Glomerular endothelial cell (primary cell): ENCODE results near the gene CDH23. TPM values are rescaled to one million over a fixed set of nuclear protein-coding genes. Genes with fewer than 3 reads are reported as not detected.

Experiments used
- DNase-seq: peaks from one replicate; pipeline ENCODE4 v3.0.0-alpha.2; 2011; ENCODE audit warnings: low read depth, low spot score; ENCODE audit errors: extremely low read depth
- total RNA-seq: library from RNA; depleted of rRNA; stranded (reverse); fragments of >200 nt; gene quantifications from 2 replicates; pipeline ENCODE4 v1.2.3, GENCODE V29; 2015

CDH23 gene
- total RNA-seq, 1 donor from 2014 or later = not detected

DNA sequence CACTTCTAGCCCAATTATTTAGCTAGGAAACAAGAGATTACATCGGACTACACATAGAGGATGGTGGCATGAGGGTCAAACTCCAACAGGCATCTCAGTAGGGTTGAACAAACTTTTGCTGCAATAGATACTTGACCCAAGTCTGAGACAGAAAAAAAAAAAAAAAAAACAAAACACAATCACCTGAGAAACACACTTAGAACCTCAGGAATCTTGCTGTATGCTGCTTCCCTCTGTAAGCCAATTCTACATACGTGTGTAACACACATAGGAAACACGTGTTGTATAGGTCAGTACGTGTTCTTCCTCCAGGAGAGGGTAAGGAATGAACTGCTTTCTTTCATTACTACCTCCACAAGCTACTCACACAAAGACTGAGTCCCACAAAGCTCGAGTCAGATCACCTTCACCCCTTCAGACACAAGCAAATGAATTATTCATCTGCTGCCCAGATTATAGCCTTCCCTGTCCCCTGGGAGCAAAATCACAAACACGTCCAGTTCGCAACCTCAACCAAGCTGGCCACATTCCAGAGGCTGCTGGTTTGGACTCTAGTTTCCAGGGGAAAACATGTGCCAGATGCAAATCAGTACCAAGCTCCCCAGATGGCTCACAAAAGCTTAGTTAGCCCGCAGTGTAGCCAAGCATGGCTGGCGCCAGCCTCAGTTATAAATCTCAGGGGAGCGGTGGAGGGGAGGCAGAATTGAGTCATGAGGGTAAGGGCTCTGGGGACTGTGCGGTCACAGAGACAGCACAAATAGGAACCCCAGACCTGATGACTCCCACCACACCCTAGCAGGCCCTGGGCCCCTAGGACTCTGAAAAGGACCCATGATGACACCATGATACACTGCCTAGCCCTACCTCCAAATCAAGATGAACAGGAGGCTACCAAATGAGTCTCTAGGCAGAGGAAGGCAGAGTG, 439.2 kb downstream of the CDH23 start:
- no peak for DNase-seq

DNA sequence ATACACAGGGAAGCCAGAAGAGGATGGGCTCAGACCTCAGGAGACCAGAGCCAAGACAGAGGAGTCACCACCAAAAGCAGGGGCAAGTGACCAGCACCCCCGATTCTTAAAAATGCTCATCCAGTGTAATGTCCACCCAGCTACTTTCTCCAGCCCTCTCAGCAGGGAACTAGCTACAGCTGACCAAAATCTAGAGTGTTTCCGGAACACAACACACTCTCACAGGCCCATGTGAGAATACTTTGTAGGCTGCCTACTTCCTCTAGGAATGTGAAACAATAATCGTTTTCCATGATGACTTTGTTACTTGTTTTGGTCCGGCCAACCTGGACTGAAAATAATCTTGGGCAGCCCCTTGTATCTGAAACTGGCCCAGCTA, 439.9 kb downstream of the CDH23 start:
- DNase-seq = no peak

DNA sequence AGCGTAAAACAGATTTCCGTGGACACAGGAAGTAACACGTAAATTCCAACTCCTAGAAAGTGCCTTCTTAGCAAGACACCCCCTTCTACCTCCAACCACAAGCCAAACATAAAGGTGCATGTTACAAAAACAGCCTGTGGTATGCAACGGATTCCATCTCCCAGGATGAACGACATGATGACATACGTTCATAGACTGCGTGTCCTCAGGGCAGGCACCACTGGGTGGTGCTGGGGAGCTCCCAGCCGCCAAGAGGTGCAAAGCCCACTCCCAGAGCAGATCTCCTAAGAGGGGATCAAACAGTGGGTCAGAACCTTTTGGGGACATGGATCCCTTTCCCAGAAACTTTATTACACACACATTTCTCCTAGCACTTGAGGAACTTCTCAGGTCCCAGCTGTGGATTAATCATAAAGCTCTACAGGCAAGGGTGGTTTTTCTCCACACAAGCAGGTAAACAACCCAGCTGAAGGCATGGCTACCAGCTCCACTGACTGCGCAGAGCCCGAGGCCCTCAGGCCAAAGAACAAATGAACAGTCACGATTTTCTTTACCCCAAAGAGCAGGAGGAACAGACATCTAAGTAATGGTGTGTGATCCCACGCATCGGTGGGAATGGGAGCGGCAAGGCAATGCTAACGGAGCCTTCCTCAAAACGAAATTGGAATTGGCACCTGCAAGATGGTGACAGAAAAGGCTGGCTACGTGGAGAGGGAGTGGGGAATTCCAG, 440.5 kb downstream of the CDH23 start:
- no peak for DNase-seq

DNA sequence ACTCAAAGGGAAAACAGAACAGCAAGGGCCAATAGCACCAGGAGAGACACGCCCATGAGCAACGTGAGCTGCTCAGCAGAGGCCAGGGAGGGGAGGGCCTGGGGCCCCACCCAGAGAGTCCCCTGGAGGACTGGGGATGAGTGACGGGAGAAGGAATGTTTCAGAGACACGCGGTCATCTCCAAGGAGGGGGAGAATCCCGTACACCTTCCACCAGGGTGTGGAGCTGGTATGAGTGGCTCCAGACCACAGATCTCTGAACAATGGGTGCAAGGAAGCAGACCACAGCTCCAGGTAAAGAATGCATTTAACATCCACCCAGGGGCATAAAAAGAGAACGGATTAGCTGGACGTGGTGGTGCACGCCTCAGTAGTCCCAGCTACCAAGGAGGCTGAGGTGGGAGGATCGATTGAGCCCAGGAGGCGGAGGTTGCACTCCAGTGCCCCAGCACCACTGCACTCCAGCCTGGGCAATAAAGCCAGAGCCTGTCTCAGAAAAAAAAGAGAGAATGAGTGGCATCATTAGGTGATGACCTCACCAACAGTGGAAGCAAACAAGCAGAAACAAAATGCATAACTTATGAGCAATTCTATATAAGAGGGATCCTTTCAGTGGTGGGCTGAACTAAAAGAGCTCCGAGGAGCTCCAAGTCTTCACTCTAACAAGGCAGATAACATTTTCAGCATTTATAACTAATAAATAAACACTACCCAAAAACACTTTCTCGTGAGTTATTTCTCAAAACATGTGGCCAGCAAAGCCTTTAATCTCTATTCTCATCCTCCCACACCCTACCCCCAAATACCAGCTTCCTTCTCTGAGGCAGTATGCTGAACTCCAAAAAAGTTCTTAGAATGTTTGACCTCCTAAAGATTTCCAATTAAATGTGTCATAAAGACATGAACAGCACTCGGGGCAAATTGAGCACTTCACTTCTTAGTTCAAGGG, 441.8 kb downstream of the CDH23 start:
- no peak for DNase-seq

DNA sequence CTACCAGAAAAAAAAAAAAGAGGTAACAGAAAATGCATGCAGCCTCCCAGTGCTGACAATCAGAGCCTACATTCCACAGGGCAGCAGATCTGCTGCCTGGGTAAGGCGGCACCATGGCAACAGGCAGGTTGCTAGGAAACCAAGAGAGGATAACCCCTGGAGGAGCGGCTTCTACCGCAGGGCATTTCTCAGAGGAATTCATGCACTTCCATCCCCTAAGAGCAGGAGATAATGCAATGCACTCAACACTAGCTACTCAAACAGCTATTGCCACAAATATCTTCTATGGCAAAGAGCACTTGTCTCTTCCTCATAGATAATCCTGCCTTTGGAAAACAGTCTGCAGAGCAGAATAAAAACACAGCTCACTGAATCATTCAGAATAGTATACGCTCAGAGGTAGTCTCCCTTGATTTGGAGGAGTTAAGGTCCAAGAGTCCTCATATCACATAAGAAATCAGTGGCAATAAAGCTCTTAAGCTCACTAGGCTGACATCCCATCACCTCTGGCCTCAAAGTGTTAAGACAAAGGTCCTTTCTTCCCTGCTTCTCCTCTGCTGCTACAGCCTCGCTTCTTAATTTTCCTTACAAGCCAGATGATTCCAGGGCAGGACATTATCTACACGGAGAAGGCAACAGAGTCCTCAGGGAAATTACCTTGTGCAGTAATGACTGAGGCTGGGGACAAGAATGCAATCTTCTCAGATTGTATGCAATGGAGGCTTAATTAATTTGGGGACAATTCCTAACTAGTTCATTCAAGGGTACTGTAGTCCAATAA, 443.6 kb downstream of the CDH23 start:
- no peak for DNase-seq

DNA sequence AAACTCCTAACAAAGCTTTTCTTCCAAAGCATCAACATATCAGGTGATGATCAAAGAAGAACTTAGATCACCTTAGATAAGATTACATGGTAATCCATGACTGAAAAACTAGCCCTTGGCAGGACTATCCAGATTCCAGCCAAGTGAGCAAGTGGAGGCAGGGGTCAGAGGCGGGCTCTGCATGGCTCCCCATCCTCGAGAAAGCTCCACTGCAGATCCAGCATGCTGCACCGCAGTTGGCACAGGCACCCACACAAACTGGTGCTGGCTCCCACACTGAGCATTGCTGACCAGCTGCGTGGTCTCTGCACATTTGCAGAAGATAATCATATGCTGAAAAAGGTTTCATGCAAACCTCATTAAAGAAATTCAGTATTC, 444.2 kb downstream of the CDH23 start:
- no peak for DNase-seq

DNA sequence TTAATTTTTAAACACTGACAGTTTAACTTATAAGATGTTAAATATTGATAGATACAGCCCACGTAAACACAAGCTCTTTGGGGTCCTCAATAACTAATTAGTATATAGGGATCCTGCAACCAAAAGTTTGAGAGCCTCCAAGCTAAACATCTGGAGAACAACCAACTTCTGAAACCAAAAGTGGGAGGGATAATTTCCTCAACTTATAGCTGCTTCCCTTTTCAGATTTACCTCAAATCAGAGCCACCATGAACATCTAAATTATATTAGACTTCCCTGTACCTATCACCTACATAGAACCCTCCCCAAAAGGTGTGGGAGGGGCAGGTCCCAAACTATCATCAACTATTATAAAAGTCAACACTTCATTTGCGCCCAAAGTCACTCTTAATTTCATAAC, 445.7 kb downstream of the CDH23 start:
- no peak for DNase-seq

DNA sequence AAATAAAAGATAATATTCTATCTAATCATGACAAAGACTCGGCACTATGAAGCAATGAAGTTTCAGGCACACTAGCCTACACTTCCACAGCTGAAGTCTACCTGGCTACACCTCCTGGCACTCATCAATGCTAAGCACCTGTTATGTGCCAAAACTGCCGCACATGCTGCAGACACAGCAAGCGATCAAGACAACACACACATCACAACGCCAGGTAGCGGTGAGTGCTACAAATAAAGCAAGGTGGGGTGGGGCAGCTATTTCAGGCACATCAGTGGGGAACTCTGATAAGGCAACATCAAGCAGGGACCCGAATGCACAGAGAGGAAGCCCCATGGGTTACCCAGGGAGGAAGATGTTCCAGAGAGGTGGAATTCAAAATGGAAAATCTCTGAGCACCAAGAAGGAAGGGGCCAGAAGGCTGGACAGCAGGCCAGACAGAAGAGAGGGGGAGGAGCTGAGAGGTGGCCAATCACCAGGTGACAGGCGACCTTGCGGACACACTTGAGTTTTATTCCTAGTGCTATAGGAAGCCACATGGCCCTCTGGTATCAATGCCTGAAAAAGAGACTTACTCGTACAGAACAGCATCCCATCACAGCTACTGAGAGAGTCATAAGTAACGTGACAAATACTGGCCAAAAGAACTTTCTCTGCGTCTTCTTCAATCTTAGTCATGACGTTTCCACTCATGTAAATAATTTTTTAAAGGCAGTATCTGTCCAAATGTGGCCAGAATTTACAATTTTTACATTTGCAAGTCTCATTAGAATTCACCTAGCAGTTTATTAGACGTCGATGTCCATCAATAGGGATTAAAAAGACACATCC, 446.4 kb downstream of the CDH23 start:
- DNase-seq = no peak

DNA sequence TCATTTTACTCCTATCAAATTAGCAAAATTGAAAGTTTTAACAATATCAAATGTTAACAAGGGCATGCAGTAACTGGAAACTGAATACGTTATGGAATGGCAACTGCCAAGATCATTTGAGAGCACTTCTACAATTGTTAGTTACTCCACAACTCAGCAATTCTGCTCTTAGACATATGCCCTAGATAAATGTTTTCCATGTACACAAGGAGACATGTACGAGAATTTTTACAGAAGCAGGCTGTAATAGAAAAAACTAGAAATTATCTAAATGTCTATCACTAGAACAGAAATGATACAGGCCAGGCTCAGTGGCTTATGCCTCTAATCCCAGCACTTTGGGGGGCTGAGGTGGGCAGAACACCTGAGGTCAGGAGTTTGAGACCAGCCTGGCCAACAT, 447.4 kb downstream of the CDH23 start:
- DNase-seq = no peak

DNA sequence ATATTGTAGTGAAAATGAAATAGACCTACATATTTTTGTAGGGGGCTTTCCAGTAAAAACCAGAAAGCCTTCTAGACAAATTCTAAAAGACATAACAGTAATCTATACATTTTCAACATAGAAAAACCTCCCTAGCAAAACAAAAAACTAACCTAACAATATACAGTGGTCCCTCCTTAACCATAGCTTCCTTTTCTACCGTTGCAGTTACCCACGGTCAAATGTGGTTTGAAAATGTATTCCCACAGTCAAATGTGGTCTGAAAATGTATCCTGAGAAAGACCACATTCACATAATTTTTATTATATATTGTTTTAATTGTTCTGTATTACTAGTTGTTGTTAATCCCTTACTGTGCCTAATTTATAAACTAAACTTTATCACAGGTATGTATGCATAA, 448.0 kb downstream of the CDH23 start:
- no peak for DNase-seq

DNA sequence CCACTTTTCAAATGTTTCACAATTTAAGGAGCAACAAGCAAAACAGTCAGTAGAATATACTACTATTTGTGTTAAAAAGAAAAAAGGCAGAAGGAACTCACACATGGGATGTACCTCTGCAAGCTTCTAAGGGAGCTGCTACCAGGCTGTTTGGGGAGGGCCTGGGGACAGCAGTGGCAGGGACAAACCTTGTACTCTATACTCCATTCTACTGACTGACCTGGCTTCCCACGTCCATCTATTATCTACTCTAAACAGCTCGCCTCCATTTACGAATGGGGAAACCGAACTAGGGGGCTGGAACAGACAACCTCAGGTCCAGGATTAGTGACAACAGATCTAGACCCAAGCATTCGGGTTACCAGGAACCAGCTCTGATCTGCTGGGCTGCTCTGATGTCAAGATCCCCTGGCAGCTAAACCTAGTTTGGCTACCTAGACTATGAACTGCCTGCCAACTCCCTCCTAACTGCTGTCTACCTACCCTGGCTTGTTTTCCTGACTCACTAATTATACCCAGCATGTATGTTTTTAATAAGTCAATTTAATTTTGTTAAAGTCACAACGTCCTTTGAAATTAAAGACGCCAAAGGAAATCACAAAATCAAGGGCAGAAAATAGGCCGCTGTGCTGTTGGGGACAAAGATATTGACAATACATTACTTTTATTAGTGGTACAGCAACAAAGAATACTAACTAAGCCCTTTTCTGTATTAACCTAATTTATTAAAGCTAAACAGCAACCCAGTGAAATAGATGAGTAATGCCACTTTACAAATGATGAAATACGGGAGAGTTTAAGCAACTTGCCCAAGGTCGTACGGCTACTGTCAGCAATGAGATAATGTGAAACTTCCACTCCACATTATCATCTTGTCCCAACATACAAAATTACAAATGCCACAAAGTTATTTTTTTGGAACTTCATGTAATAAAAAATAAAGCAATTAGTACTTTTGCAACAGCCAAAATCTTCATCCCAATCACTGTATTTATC, 449.0 kb downstream of the CDH23 start:
- no peak for DNase-seq

DNA sequence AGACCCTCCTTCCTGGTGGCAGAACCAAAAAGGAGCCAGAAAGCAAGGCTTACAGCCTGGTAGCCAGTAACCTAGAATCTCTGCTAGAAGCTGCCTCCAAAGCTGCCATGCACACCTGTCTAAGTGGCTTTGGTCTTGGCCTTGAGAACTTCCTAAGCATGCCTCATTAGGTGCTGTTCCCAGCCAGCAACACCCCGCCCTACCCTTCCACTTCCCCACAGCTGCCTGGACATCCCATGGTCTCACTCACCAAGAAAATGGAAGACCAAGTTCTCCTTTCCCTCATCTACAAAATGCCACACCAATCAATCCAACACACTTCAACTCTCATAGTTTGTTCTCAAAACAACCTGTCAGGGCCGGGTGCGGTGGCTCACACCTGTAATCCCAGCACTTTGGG, 450.1 kb downstream of the CDH23 start:
- no peak for DNase-seq

DNA sequence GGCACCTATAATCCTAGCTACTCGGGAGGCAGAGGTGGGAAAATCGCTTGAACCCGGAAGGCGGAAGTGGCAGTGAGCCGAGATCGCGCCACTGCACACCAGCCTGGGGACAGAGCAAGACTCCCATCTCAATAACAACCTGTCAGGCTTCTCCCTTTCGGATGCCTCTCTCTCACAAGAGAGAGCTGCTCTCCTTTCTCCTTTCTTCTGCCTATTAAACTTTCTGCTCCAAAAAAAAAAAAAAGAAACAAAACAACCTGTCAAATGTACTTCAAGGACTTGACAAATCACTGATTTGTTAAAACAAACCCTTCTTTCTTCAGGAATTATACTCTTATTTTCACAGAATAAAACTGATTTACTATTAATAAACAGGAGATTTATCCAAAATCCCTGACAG, 450.7 kb downstream of the CDH23 start:
- no peak for DNase-seq

DNA sequence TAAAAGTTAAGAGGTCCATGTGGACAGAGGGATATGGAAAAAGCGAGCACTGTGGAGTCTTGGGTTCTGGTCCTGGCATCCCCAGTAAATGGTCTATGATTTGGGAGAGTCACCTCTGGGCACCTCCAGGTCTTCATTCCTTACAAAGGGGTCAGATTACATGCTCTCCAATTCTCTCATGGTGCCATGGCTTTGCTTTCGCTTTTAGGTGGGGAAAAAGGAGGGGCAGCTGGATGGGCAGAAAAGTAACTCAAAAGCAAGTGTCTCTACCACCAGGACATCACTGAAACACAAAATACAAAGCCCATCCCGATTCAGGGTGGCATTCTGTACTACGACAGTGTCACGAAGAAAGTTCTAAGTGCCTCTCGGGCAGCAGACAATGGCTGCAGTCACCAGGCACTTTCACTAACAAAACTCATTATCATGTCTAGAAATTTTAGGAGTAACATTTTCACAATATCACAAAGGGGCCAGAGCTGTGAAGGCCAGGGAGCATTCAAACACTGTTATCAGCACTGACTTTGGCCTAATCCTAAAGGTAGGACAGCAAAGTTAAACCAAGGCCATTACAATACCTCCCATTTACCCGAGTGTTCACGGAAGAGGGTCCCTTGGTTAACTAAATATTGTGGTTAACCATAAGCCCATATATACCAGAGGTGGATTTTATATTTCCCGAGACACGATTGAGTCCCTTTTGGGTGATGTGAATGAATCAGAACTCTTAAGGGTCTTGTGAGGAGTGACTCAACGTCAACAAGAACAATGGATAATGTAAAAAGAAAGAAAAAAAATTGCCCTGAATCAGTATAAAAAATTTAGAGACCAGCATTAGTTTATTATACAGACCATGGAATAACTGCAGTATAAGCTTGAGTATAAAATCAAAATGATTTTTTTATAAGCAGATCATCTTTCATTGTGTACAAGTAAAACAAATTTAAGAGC, 451.9 kb downstream of the CDH23 start:
- no peak for DNase-seq

DNA sequence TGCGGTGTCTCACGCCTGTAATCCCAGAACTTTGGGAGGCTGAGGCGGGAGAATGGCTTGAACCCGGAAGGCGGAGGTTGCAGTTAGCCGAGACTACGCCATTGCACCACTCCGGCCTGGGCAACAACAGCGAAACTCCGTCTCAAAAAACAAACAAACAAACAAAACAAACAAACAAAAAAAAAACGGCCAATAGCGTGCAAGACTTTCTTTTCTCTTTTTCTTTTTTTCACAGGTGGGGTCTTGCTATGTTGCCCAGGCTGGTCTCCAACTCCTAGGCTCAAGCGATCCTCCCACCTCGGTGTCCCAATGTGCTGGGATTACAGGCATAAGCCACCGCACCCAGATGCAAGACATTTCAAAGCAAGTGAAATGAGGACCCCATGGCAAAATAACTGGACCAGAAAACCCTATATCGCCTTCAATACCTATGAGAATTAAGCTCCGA, 452.8 kb downstream of the CDH23 start:
- DNase-seq = no peak

DNA sequence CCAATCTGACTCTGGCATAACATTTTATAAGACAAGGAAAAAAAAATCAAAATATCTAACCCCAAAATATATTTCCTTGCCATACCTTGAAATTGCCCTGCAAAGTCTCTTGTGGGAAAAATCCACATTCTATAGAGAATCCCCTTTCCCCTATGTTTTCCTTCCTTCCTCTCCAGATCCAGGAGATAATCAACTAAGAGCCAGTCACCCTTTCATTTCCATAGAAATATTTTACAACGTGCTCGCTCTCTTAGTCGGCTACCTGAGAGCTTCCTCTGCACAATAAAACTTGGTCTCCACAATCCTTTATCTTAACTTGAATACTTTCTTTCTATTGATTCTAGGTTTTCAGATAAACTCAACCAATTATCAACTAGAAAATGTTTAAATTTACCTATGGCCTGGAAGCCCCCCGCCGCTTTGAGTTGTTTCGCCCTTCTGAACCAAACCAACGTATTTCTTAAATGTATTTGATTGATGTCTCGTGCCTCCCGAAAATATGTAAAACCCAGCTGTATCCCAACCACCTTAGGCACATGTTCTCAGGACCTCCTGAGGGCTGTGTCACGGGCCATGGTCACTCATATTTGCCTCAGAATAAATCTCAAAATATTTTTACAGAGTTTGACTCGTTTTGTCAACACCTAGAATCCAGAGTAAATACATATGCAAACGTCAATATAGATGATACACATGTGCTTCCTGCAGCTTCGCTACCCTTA, 453.5 kb downstream of the CDH23 start:
- no peak for DNase-seq
